ENCODE measurements around the gene ETS1. TPM values are rescaled to one million over a fixed set of nuclear protein-coding genes. Genes with fewer than 3 reads are reported as not detected.

Gene ETS1
- total RNA-seq, 1 experiment from 2014 or later: 29.9 TPM

DNA sequence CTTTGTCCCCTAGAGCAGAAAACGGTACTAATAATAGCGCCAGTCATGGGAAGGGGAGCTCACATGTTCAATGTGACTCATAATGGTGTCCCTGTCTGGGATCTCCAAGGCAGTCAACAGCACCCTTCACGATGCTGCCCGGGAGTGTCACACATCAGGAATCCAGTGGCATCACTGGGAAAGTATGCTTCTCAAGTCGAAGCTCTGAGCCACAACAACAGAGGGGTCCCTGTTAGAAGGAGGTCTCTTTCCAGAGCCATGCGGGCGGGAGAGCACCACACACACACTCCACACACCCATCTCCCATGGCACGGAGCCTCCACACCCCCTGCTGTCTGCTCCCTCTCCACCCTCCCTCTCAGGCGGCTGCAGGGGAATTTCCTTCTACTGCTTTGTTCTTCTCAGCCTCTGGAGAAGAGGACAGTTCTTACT, 119.7 kb downstream of the ETS1 start:
- no peak overlapping the region for H2BK12ac ChIP-seq (ENCODE audit: insufficient read length, low read depth, low read length)
- H3K4me1 ChIP-seq (ENCODE audit: insufficient read depth, low read length): no peaks in the 10 kb centered on the region
- H4K91ac ChIP-seq (ENCODE audit: insufficient read length, low read depth, low read length): no peak overlapping the region
- H3K18ac ChIP-seq (ENCODE audit: insufficient read length, low read depth, low read length): no peak overlapping the region
- no peaks in the 10 kb centered on the region for H4K20me1 ChIP-seq (ENCODE audit: control insufficient read depth, insufficient read depth, insufficient read length)
- H3K4me2 ChIP-seq (ENCODE audit: insufficient read depth, insufficient read length, low read length): no peak overlapping the region
- no peak overlapping the region for H3K23ac ChIP-seq (ENCODE audit: insufficient read length, low read depth, low read length)
- Mint-ChIP-seq H3K27me3 (ENCODE audit: low read depth) (no peaks in the 10 kb centered on the region), H3K36me3 (ENCODE audit: insufficient read depth in 1 of 3, low read depth in 3 of 3) (peaks cover 0 to 19% (median 1%) of the 10 kb centered on the region in 3 experiments; a peak in 4 of 7 replicates), H3K9me3 (no peaks in the 10 kb centered on the region), H3K4me1 (peaks cover 5 to 12% of the 10 kb centered on the region in 2 experiments; a peak in 3 of 4 replicates), H3K27ac (peak overlapping the region in 2 of 3 experiments; percentile 10 to 46; a peak in 3 of 7 replicates), H3K4me3 (no peak overlapping the region)
- no peak overlapping the region for H2BK15ac ChIP-seq (ENCODE audit: low read depth, low read length)
- WGBS (ENCODE audit: extremely low coverage, insufficient read length, low lambda C conversion rate): no CpG with 5 or more reads among the region's 9 CpGs
- H3K56ac ChIP-seq (ENCODE audit: insufficient read length, low read depth, low read length): no peak overlapping the region
- H3K27ac ChIP-seq (ENCODE audit: insufficient read length, low read depth, low read length): no peak overlapping the region
- no peaks in the 10 kb centered on the region for H3K27me3 ChIP-seq (ENCODE audit: insufficient read depth, low read length)
- no peak overlapping the region for H2BK20ac ChIP-seq (ENCODE audit: low read depth, low read length, poor library complexity, severe bottlenecking)
- H3T11ph ChIP-seq (ENCODE audit: low read length): no peak overlapping the region
- H3K9me3 ChIP-seq (ENCODE audit: control insufficient read depth, low read depth, low read length): no peaks in the 10 kb centered on the region
- H2AFZ ChIP-seq (ENCODE audit: low read length): no peak overlapping the region
- no peak overlapping the region for H3K4ac ChIP-seq (ENCODE audit: low read depth, low read length)
- H2BK120ac ChIP-seq (ENCODE audit: low read depth, low read length, poor library complexity, severe bottlenecking): no peak overlapping the region
- TF ChIP-seq, protein P1, sequence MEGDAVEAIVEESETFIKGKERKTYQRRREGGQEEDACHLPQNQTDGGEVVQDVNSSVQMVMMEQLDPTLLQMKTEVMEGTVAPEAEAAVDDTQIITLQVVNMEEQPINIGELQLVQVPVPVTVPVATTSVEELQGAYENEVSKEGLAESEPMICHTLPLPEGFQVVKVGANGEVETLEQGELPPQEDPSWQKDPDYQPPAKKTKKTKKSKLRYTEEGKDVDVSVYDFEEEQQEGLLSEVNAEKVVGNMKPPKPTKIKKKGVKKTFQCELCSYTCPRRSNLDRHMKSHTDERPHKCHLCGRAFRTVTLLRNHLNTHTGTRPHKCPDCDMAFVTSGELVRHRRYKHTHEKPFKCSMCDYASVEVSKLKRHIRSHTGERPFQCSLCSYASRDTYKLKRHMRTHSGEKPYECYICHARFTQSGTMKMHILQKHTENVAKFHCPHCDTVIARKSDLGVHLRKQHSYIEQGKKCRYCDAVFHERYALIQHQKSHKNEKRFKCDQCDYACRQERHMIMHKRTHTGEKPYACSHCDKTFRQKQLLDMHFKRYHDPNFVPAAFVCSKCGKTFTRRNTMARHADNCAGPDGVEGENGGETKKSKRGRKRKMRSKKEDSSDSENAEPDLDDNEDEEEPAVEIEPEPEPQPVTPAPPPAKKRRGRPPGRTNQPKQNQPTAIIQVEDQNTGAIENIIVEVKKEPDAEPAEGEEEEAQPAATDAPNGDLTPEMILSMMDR (conservative IDR thresholded peaks at IDR 0.05): no peak
- no peak overlapping the region for H3K14ac ChIP-seq (ENCODE audit: insufficient read depth, low read length)
- H3K23me2 ChIP-seq (ENCODE audit: insufficient read length, low read depth, low read length, poor library complexity, severe bottlenecking): no peaks in the 10 kb centered on the region
- H2BK5ac ChIP-seq (ENCODE audit: insufficient read length, low read length): no peak overlapping the region
- H4K8ac ChIP-seq (replicated peaks; ENCODE audit: insufficient read length, low read depth, low read length): no peak overlapping the region
- H3K79me2 ChIP-seq (ENCODE audit: insufficient read depth, low read length): no peaks in the 10 kb centered on the region
- H4K5ac ChIP-seq (ENCODE audit: insufficient read length, low read depth, low read length): no peak overlapping the region
- H2AK5ac ChIP-seq (ENCODE audit: insufficient read length, low read length): no peak overlapping the region
- no peak overlapping the region for H3K9ac ChIP-seq (ENCODE audit: extremely low read depth, insufficient read length, low read length)
- peaks cover 3% of the 10 kb centered on the region for H3K79me1 ChIP-seq (ENCODE audit: insufficient read depth, low read depth, low read length, poor library complexity, severe bottlenecking)
- no peak for DNase-seq

Measured in H9 (cell line).